Psoas muscle (tissue), 8 donors: ENCODE results near the gene CLDN14. TPM values are rescaled to one million over a fixed set of nuclear protein-coding genes. Genes with fewer than 3 reads are reported as not detected.

Experiments used
- ATAC-seq, 4 donors: fragments of 200-7000 bp; cut with Tn5 transposase; one replicate each; pipeline ENCODE4 v1.9.1; 2020; ENCODE audit warnings: moderate library complexity in 3 of 4, mild to moderate bottlenecking in 2 of 4
- DNase-seq, 2 donors: peaks; one replicate each; pipeline ENCODE4 v3.0.0-alpha.2; 2020
- H3K27ac ChIP-seq: fragments of 200-600 bp; one replicate; pipeline ENCODE4 v1.8.0; 2022
- H3K27me3 ChIP-seq, 3 donors: fragments of 200-600 bp in 1 of 3; one replicate each; pipeline versions ENCODE4 v1.6.1 to v1.8.0; 2013 to 2022; ENCODE audit warnings: low read length in 2 of 3, mild to moderate bottlenecking in 2 of 3, moderate library complexity in 1 of 3; ENCODE audit not compliant: insufficient read depth in 3 of 3
- H3K36me3 ChIP-seq, 2 donors: fragments of 200-600 bp in 1 of 2; one replicate each; pipeline versions ENCODE4 v1.6.1 to v1.8.0; 2013 to 2022; ENCODE audit warnings: low read depth in 1 of 2, mild to moderate bottlenecking in 1 of 2, moderate library complexity in 1 of 2; ENCODE audit not compliant: insufficient read depth in 1 of 2
- H3K4me1 ChIP-seq: fragments of 200-600 bp; one replicate; pipeline ENCODE4 v1.8.0; 2022
- H3K4me3 ChIP-seq: fragments of 200-600 bp; one replicate; pipeline ENCODE4 v1.8.0; 2022; ENCODE audit warnings: mild to moderate bottlenecking
- H3K9me3 ChIP-seq: fragments of 200-600 bp; one replicate; pipeline ENCODE4 v1.8.0; 2022
- whole genome bisulfite sequencing, 3 donors: extraction: QIAGEN DNeasy Blood & Tissue Kit; methylation state at CpG; one replicate each; pipeline versions ENCODE4 v1.1.6 to v1.1.7; 2013; 5-methylcytosine and 5-hydroxymethylcytosine counted together
- intact Hi-C, 2 donors: fragments of 100-400 bp; cut with DNase I; formaldehyde crosslinking; loops; one replicate each; pipeline versions ENCODE4 v1.11.0 to v1.14.2; 2022
- polyA plus RNA-seq, 3 donors: library from polyadenylated mRNA; stranded (reverse); fragments of 200-250 nt; gene quantifications; one replicate each; pipeline ENCODE4 v1.2.3, GENCODE V29; 2013
- total RNA-seq, 4 donors: library from RNA; stranded (reverse); fragmentation: NEBNext Ultra II Directional in 2 of 4; extraction: Animal tissue kit (Norgen Biotek cat#: 25700) in 2 of 4; gene quantifications; one replicate each; pipeline versions ENCODE4 v1.2.1 to v1.2.4, GENCODE V29; 2021 to 2023
- TF ChIP-seq, protein P1 (sequence below): fragments of 200-600 bp; IDR thresholded peaks from one replicate; pipeline ENCODE4 v1.8.0; 2022; ENCODE audit warnings: antibody characterized with exemption
- donor health status: healthy with polysubstance abuse.
- donor health status: DM: no; HTN: no; CAD: no; lungs with moderate emphysema.
- donor health status: Bipolar disorder and iron deficiency.
- donor health status: healthy.
- donor health status: DM: yes; HTN: yes; CAD: no.
- donor health status: DM: no; HTN: no; CAD: no.
- donor health status: DM: no; HTN: no; CAD: no.
- donor health status: DM: yes; HTN: yes; CAD: no.

The CLDN14 gene
- total and polyA plus RNA-seq, 7 donors: 0.04 to 0.31 (median 0.07) TPM; not detected in 4

- Histone ChIP-seq H3K27ac (no peak overlapping the region), H3K9me3 (no peaks in the 10 kb centered on the region), H3K36me3 (no peaks in the 10 kb centered on the region), H3K27me3 (peaks cover 0 to 2% (median 0%) of the 10 kb centered on the region in 3 donors), H3K4me3 (no peak overlapping the region), H3K4me1 (no peaks in the 10 kb centered on the region)
- intact Hi-C loops: no loop called here
- TF ChIP-seq, protein P1, sequence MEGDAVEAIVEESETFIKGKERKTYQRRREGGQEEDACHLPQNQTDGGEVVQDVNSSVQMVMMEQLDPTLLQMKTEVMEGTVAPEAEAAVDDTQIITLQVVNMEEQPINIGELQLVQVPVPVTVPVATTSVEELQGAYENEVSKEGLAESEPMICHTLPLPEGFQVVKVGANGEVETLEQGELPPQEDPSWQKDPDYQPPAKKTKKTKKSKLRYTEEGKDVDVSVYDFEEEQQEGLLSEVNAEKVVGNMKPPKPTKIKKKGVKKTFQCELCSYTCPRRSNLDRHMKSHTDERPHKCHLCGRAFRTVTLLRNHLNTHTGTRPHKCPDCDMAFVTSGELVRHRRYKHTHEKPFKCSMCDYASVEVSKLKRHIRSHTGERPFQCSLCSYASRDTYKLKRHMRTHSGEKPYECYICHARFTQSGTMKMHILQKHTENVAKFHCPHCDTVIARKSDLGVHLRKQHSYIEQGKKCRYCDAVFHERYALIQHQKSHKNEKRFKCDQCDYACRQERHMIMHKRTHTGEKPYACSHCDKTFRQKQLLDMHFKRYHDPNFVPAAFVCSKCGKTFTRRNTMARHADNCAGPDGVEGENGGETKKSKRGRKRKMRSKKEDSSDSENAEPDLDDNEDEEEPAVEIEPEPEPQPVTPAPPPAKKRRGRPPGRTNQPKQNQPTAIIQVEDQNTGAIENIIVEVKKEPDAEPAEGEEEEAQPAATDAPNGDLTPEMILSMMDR: no peak
- no peak for ATAC-seq
- no peak for DNase-seq
- WGBS, 3 donors: 68 to 84% (median 78%) methylated on average over 6 of the region's 6 CpGs
Measured at GRCh38 chr21:36487641-36488307, 7.9 kb upstream of the CLDN14 start.

GRCh38 chr21:36486246-36486645 is 6.3 kb upstream of the CLDN14 start:
- no peak overlapping the region for H3K27ac ChIP-seq
- no peaks in the 10 kb centered on the region for H3K9me3 ChIP-seq
- H3K4me3 ChIP-seq: no peak overlapping the region
- H3K27me3 ChIP-seq: no peaks in the 10 kb centered on the region
- TF ChIP-seq, protein P1: no peak
- intact Hi-C loops: no loop called here
- 38 to 58% (median 45%) methylated on average over 9 of the region's 9 CpGs for WGBS, 3 donors
- no peaks in the 10 kb centered on the region for H3K36me3 ChIP-seq
- ATAC-seq (no peak), DNase-seq (no peak)
- H3K4me1 ChIP-seq: no peaks in the 10 kb centered on the region

GRCh38 chr21:36485476-36485875 is 5.6 kb upstream of the CLDN14 start:
- TF ChIP-seq, protein P1: no peak
- intact Hi-C loops: no loop called here
- Histone ChIP-seq H3K9me3 (no peaks in the 10 kb centered on the region), H3K36me3 (no peaks in the 10 kb centered on the region), H3K27me3 (no peaks in the 10 kb centered on the region), H3K4me3 (no peak overlapping the region), H3K27ac (no peak overlapping the region), H3K4me1 (no peaks in the 10 kb centered on the region)
- 94 to 96% (median 95%) methylated on average over 7 of the region's 7 CpGs for WGBS, 3 donors
- DNase-seq (no peak), ATAC-seq (no peak)

DNA sequence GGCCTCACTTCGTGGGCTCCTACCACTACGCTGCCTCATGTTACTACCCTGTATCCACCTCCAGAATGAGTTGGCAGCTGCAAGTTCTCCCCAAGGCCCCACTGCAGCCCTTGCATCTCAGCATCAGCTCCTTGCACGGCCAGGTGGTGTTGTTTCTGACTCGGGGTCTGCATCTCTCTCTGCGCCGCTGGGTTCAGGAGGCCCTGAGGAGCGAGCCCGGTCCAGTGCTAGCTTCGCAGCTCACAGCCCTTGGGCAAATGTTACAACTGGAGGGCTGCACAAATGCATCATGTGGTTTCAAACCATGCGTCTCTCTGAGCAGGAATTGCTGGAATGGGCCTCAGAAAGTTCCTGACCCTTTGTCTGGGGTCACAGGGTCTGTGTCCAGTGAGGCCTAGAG is 3.2 kb upstream of the CLDN14 start:
- Histone ChIP-seq H3K36me3 (no peaks in the 10 kb centered on the region), H3K4me3 (no peak overlapping the region), H3K27ac (no peak overlapping the region), H3K4me1 (peaks cover 3% of the 10 kb centered on the region), H3K9me3 (no peaks in the 10 kb centered on the region), H3K27me3 (no peaks in the 10 kb centered on the region)
- intact Hi-C loops: no loop called here
- WGBS, 3 donors: 92 to 95% (median 94%) methylated on average over 10 of the region's 10 CpGs
- TF ChIP-seq, protein P1: no peak
- ATAC-seq (no peak), DNase-seq (no peak)

DNA sequence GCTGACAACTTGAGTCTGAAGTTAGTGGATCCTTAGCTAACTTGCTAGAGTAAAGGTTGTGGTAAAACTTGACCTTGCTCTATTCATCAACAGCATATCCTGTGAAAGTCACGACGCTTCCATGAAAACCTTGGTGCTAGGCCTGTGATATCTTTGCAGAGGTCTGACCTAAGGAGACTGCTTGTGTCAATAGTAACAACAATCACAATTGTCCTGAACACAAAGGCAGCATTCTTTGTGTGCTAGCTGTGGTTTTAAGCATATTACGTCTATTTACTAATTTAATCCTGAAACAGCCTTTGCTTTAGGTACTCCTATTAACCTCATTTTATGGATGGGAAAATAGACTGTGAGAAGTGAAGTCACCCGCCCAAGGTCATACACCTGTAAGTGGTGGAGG is 2.8 kb upstream of the CLDN14 start:
- H3K27ac ChIP-seq: no peak overlapping the region
- no peaks in the 10 kb centered on the region for H3K36me3 ChIP-seq
- no peak overlapping the region for H3K4me3 ChIP-seq
- intact Hi-C loops: no loop called here
- ATAC-seq (no peak), DNase-seq (no peak)
- TF ChIP-seq, protein P1: no peak
- 92 to 95% (median 95%) methylated on average over 4 of the region's 4 CpGs for WGBS, 3 donors
- H3K27me3 ChIP-seq: no peaks in the 10 kb centered on the region
- H3K9me3 ChIP-seq: no peaks in the 10 kb centered on the region
- H3K4me1 ChIP-seq: peaks cover 3% of the 10 kb centered on the region
